PC-3 (cell line): ENCODE data around the gene GMEB2. TPM values are rescaled to one million over a fixed set of nuclear protein-coding genes. Genes with fewer than 3 reads are reported as not detected.

ENCODE experiments used
- ATAC-seq: fragments of 200-7000 bp; cut with Tn5 transposase; 2 replicates; pipeline ENCODE4 v1.9.1; 2020; ENCODE audit warnings: mild to moderate bottlenecking, moderate library complexity
- BruUV-seq: library from RNA; stranded (reverse); fragments of 400-500 nt; replicated peaks from 2 replicates; lab custom pipeline; 2021; lab: Mats Ljungman, UMichigan
- CTCF ChIA-PET: fragments of 300-600 bp; sonication (Branson Sonifier 250); formaldehyde crosslinking; loops from one replicate; lab custom pipeline; 2022; ENCODE audit warnings: antibody characterized with exemption; lab: Charles Lee
- POLR2A ChIA-PET: fragments of 300-600 bp; sonication (Branson Sonifier 250); formaldehyde crosslinking; loops from one replicate; lab custom pipeline; 2022; ENCODE audit warnings: antibody characterized with exemption; ENCODE audit not compliant: unreplicated experiment; lab: Charles Lee
- DNase-seq: peaks from one replicate; pipeline ENCODE4 v3.0.0-alpha.2; 2015
- H2AFZ ChIP-seq: fragments of 300-600 bp; sonication (generic); 2 replicates; pipeline ENCODE4 v1.6.0; 2016; ENCODE audit warnings: antibody characterized with exemption, low read length
- H3F3A ChIP-seq: fragments of 300-600 bp; sonication (generic); one replicate; pipeline ENCODE4 v1.6.0; 2017; ENCODE audit warnings: antibody characterized with exemption, low read length, control low read depth, mild to moderate bottlenecking; ENCODE audit not compliant: unreplicated experiment
- H3K27ac ChIP-seq: fragments of 300-600 bp; sonication (generic); 2 replicates; pipeline ENCODE4 v1.5.1; 2016; ENCODE audit warnings: mild to moderate bottlenecking, low read length
- H3K27me3 ChIP-seq: fragments of 300-600 bp; sonication (generic); 2 replicates; pipeline ENCODE4 v1.6.1; 2016; ENCODE audit warnings: low read length, mixed read lengths
- H3K36me3 ChIP-seq: fragments of 300-600 bp; sonication (generic); 2 replicates; pipeline ENCODE4 v1.6.1; 2016; ENCODE audit warnings: low read depth, mixed run types, low read length, mixed read lengths
- H3K4me1 ChIP-seq: fragments of 300-600 bp; sonication (generic); 2 replicates; pipeline ENCODE4 v1.5.1; 2016; ENCODE audit warnings: low read length; ENCODE audit not compliant: insufficient read depth
- H3K4me2 ChIP-seq: fragments of 300-600 bp; sonication (generic); 2 replicates; pipeline ENCODE4 v1.6.0; 2016; ENCODE audit warnings: low read length
- H3K4me3 ChIP-seq: fragments of 300-600 bp; sonication (generic); 2 replicates; pipeline ENCODE4 v1.5.1; 2016; ENCODE audit warnings: mild to moderate bottlenecking, low read length, mixed read lengths
- H3K79me2 ChIP-seq: fragments of 300-600 bp; sonication (generic); 2 replicates; pipeline ENCODE4 v1.6.1; 2017; ENCODE audit warnings: low read length, mixed read lengths
- H3K9ac ChIP-seq: fragments of 300-600 bp; sonication (generic); 2 replicates; pipeline ENCODE4 v1.6.0; 2016; ENCODE audit warnings: mild to moderate bottlenecking, low read length
- H3K9me2 ChIP-seq: fragments of 300-600 bp; sonication (generic); replicated peaks from 2 replicates; pipeline ENCODE4 v1.6.1; 2016; ENCODE audit warnings: mixed run types, low read length, mixed read lengths
- H3K9me3 ChIP-seq: fragments of 300-600 bp; sonication (generic); 2 replicates; pipeline ENCODE4 v1.6.1; 2016; ENCODE audit warnings: low read length, mixed read lengths
- H4K20me1 ChIP-seq: fragments of 300-600 bp; sonication (generic); 2 replicates; pipeline ENCODE4 v1.6.1; 2016; ENCODE audit warnings: low read length, mixed read lengths
- CTCF ChIP-seq: fragments of 300-600 bp; sonication (generic); conservative IDR thresholded peaks from 2 replicates; pipeline ENCODE4 v1.5.1; 2017; ENCODE audit warnings: antibody characterized with exemption, low read depth, mild to moderate bottlenecking, low read length
- EZH2 ChIP-seq: fragments of 300-600 bp; sonication (generic); IDR thresholded peaks from one replicate; pipeline ENCODE4 v1.6.1; 2017; ENCODE audit warnings: antibody characterized with exemption, mild to moderate bottlenecking, low read length; ENCODE audit not compliant: unreplicated experiment
- EZH2phosphoT487 ChIP-seq: fragments of 300-600 bp; sonication (generic); IDR thresholded peaks from 2 replicates; pipeline ENCODE4 v1.6.1; 2018; ENCODE audit warnings: mild to moderate bottlenecking, antibody characterized with exemption, low read length, borderline replicate concordance
- intact Hi-C: fragments of 100-400 bp; cut with micrococcal nuclease; formaldehyde crosslinking; loops from 2 replicates; pipeline ENCODE4 v1.9.0; 2023
- total RNA-seq: library from RNA; depleted of rRNA; stranded (reverse); fragments of >200 nt; gene quantifications from 2 replicates; pipeline ENCODE4 v1.2.3, GENCODE V29; 2014

The GMEB2 gene
- total RNA-seq, 1 experiment from 2014 or later: 13.7 TPM

DNA sequence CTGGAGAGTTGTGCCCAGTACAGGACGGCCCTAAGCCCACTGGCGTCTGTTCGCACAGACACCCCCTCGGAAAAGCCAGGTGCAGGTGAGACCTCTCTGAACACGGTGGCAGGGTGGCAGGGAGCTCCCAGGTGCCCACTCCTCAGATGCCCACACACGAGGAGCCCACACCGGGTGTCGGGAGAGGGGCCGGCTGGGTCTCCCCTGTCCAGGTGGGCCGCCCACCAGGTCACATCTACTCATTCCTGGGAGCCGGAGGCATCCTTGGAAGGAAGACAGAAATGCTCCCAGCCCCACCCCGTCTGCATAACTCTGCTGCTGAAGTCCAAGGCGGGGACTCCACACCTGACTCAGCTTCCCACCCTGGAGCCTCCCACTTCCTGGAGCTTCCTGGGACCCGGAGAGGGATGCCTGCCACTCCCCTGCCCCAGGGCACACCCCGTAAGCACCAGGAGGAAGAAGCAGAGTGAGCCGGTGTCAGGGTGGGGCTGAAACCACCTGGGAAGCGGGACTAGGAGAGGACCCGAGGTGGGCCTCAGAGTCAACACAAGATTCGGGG, 81.9 kb downstream of the GMEB2 start:
- CTCF ChIA-PET: interaction anchor here (0.7 kb wide), 1 partner anchor 518 kb away, joined by 3 read pairs; no protein-coding TSS in a partner anchor
- Histone ChIP-seq H3K36me3 (no peaks in the 10 kb centered on the region), H3K9me2 (no peaks in the 10 kb centered on the region), H3K79me2 (no peaks in the 10 kb centered on the region), H3K4me1 (peaks cover 31% of the 10 kb centered on the region), H3K27me3 (no peaks in the 10 kb centered on the region), H3K4me2 (peak overlapping the region; percentile 76), H3K4me3 (peak overlapping the region; percentile 43; the same call in 1 of the 2 replicates), H3K27ac (peak overlapping the region; percentile 80), H2AFZ (peak overlapping the region; percentile 33; the same call in 1 of the 2 replicates), H4K20me1 (no peaks in the 10 kb centered on the region), H3K9ac (peak overlapping the region; percentile 52), H3F3A (no peaks in the 10 kb centered on the region), H3K9me3 (no peaks in the 10 kb centered on the region)
- TF ChIP-seq CTCF: no peak
- TF ChIP-seq EZH2: no peak
- TF ChIP-seq EZH2phosphoT487: no peak
- intact Hi-C loops: no loop called here
- BruUV-seq: no TSS peak
- POLR2A ChIA-PET: interaction anchor here (0.8 kb wide), 1 partner anchor 113 kb away, joined by 3 read pairs; the partner anchor contains the start of gene RTEL1
- peak; percentile 97 for DNase-seq
- peak; percentile 89 for ATAC-seq

DNA sequence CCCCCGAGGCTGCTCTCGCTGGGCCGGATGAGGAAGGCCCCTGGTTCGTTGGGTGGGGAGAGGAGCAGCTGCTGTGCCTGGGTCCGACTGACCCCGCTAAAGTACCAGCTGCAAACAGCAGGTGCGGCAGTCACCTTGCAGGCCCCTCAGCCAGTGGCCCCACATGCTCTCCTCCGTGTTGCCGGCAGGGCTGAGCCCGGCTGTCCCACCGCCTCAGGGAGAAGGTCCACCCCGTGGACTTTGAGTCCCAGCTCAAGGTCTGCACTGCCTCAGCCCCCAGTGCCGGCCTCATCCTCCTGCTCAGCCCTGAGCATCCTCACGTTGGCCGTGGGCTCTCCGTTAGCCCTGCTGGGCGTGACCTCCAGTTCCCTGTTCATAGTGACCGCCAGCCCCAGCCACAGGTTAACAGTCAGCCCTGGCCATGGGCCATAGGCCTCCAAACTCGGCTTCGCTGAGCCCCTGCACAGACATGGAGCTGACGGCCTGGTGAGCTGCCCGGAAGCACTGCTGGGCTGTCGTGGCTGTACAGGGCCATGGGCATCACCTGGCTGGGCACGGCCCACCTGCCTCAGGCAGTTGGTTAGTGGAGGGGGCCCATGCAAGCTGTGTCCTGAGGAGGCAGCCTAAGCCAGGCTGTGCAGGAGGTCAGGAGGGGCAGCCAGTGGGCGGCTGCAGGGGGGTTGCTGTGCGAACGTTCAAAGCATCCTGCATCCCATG, 82.5 kb downstream of the GMEB2 start:
- Histone ChIP-seq H3K9me2 (no peaks in the 10 kb centered on the region), H3K36me3 (no peaks in the 10 kb centered on the region), H3K9ac (0 out of 2 replicates have a peak overlapping the region, but pooled peaks have one; percentile 13), H3K27me3 (no peaks in the 10 kb centered on the region), H3K79me2 (no peaks in the 10 kb centered on the region), H3K27ac (peak overlapping the region; percentile 80), H3F3A (no peaks in the 10 kb centered on the region), H3K4me1 (peaks cover 37% of the 10 kb centered on the region), H2AFZ (no peak overlapping the region), H4K20me1 (no peaks in the 10 kb centered on the region), H3K9me3 (no peaks in the 10 kb centered on the region), H3K4me3 (no peak overlapping the region), H3K4me2 (peak overlapping the region; percentile 76)
- ATAC-seq (peak; percentile 2), DNase-seq (no peak)
- CTCF ChIA-PET: interaction anchor here (0.7 kb wide), 1 partner anchor 518 kb away, joined by 3 read pairs; no protein-coding TSS in a partner anchor
- POLR2A ChIA-PET: interaction anchor here (0.6 to 0.8 kb wide), 2 partner anchors 97 to 114 kb away, joined by 3 to 4 read pairs; partner anchors contain the start of gene RTEL1
- BruUV-seq: no TSS peak
- intact Hi-C loops: no loop called here
- TF ChIP-seq EZH2phosphoT487 (no peak), EZH2 (no peak), CTCF (no peak)
